ENCODE data around the gene SNX11. TPM values are rescaled to one million over a fixed set of nuclear protein-coding genes. Genes with fewer than 3 reads are reported as not detected.

Gene SNX11
- total RNA-seq, 1 donor from 2014 or later: 14.7 TPM

DNA sequence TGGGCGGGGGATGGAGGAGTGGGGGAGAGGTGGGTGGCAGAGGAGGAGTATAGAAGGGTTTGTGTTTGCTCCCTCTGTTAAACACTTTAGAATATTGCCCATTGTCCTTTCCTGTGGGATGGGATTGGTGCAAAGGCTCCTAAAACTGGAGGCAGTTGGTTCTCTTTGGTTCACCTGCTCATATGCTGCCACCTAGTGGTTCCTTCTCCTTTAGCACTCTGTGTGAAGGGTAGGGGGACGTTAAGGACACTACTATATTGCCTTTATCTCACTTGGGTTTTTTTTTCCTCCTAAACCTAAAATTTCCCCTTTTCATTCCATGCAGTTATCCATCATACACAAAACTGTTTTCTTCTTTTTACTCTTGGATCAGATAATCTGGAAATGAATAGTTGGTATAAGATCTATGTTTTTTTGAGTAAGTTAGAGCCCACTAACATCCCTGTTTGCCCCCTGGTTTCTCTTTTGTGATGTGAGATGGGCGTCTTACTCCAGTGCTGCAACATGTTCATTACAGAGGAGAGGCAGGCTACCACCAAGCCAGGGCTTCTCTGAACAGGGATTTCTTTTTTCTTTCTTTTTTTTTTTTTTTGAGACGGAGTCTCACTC, 23.8 kb downstream of the SNX11 start:
- peak; percentile 83 for DNase-seq (ENCODE audit: low read depth)

DNA sequence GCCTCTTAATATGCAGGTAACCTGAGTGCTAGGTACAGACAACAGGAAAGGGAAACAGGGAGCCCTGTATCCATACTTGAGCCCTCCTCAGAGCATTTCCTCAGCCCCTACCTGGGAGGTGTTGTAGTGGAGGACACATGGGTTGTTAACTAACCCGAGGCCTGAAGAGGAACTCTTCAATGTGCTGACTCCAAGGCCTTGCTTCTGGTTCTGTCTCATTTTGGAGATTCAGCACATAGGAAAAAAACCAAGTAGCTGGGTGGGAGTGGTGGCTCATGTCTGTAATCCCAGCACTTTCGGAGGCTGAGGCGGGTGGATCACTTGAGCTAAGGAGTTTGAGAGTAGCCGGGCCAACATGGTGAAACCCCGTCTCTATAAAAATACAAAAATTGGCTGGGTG, 24.8 kb downstream of the SNX11 start:
- no peak for DNase-seq (ENCODE audit: low read depth)

DNA sequence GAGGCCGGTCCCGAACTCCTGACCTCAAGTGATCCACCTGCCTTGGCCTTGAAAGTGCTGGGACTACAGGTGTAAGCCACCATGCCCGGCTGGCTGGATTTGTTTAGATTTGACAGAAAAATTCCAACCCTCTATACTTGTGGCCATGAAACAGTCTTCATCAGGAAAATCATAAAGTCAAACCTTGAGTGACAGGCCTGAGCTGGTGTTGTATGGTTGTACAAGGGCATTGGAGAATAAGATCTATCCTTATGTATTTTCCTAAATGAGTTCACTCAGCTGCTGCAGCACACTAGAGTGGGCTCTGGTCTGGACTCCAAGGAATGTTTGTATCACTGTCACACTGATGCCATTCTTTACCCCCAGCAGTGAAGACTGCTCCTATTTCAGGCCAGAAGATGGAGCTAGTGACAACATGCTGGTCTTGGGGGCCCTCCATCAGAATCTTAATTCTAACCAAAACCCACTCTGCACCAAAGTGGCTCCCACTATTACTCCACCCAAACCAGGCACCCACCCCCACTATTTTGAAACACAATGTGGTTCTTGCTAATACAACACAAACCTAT, 27.4 kb downstream of the SNX11 start:
- DNase-seq (ENCODE audit: low read depth): peak; percentile 10

DNA sequence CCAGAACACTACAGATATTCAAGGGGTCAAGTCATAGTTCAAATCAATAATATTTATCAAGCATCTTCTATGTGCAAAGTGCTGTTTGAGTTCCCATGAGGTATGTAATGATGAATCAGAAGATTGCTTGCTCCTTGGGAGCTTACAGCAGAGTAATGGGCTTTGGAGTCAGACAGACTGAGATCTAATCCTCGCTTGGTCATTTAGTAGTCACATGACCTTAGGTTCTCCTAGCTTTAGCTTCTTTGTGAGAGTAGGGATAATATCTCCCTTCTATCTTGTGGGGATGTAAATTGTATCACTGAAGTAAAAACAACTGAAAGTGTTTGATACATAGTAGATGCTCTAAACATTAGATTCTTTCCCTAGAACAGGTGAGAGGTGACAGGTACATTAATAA, 30.1 kb downstream of the SNX11 start:
- no peak for DNase-seq (ENCODE audit: low read depth)

DNA sequence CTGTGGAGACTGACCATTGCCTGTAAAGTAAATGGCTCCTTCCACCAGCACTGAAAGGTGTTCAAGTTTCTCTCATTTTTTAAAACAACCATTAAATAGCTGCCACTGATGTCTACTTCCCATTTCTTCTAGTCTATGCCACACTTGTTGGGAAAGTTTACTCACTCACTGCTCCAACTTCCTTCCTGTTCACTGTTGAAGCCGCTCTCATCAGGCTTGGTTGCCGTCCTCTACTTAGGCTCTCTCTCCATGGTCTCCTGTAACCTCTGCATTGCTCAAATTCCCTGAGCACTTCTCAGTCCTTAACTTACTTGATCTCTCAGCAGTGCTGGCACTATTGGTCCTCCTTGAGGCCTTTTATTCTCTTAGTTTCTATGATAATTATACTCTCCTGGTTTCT, 32.4 kb downstream of the SNX11 start:
- DNase-seq (ENCODE audit: low read depth): no peak

DNA sequence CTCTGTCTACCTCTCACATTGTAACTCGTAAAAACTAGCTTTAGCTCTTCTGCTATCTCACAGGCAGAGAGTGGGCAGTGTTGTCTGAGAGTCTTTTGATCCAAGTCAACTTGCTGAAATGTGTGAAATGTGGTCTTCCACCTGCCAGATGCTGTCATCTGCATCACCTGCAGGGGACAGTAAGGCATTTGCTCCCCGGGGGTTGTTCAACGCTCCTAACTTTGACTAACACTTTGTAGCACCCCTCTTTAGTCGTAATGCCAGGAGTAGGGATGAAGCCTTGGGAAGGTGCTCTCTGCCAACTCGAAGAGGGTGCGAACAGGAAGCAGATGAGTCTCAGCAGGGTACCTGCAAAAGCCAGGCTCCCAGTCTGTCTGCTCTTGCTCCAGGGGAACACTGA, 36.1 kb downstream of the SNX11 start:
- no peak for DNase-seq (ENCODE audit: low read depth)

DNA sequence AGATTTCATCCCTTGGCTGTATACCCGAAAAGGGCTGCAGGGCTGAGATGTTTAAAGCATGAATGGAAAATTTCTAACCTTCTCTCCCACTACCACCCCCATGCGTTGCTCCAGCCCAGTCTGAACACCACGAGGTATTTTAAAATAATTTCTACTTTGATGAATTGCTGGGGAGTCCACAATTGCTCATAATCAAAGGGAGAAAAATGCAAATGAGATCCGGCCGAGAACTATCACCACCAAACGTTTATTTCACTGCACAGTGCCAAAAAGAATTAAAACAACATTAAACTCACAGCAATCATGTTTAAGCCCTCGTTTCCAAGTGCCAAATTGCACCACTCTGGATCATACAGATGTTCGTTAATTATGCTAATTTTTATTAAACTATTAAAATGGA, 36.7 kb downstream of the SNX11 start:
- no peak for DNase-seq (ENCODE audit: low read depth)

DNA sequence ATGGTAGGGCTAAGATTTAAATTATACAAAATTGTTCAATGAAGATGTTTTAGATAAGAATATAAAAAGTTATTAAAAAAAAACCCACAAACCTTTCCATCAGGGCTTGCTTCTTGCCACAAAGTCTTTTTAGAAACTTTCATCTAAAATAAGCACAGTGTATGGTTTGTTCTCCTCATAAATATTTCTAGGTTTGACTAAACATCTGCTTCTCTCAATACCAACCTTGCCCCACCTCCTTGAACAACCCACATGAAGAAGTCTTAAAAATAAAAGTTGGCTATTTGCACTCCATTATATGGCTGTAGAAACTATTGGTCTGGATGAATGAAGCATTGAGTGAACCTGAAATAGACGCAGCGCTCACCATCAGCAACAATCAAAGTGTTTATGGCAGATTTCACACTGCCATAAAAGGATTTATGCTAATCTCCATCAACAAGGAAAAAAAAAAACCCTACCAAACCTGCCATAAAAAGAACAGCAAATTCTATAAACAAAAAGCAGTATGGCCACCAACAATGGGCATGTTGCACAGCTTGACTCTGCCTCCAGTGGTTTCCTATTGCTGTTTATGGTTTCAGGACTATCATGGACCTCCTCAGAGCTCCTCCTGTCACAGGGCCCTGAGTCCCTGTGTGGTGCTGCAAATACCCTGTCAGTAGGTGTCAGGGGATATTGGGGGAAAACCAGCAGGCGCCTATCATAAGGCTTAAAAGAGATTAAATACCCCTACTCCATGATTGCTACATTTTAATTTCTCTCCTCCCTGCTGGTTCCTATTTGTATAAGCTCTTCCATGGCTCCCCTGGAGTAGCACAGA, 37.6 kb downstream of the SNX11 start:
- no peak for DNase-seq (ENCODE audit: low read depth)

DNA sequence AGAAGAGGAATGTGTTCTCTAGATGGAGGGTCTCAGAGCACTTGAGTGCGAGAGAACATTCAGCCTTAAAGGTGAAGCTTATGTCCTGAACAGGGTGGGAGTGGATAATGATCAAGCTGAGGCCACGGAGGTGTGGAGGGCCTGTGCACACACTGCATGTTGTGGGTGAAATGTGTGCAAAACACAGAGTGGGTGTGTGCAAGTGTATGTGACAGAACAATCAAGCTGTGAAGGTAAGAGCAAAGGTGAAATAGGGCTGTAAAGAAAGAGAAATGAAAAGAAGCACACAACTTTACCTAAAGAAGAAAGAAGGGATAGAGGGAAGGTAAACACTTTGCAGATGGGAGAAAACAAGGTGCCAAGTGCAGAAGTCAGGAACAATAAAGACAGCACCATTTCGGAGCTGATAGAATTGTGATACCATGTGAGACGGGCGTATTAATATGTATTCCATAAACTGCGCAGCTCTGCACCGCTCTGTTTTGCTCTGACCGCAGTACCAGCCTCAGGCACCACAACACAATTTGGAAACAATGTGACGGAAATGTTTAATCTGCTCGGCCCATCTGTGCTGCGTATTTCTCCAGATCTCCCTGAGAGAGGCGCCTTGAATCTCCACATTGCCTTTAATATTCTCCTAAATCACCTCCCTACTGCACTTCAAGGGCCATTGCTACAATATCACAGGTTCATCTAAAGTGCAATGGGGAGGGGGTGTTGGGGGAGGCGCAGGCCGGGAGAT, 40.6 kb downstream of the SNX11 start:
- no peak for DNase-seq (ENCODE audit: low read depth)

DNA sequence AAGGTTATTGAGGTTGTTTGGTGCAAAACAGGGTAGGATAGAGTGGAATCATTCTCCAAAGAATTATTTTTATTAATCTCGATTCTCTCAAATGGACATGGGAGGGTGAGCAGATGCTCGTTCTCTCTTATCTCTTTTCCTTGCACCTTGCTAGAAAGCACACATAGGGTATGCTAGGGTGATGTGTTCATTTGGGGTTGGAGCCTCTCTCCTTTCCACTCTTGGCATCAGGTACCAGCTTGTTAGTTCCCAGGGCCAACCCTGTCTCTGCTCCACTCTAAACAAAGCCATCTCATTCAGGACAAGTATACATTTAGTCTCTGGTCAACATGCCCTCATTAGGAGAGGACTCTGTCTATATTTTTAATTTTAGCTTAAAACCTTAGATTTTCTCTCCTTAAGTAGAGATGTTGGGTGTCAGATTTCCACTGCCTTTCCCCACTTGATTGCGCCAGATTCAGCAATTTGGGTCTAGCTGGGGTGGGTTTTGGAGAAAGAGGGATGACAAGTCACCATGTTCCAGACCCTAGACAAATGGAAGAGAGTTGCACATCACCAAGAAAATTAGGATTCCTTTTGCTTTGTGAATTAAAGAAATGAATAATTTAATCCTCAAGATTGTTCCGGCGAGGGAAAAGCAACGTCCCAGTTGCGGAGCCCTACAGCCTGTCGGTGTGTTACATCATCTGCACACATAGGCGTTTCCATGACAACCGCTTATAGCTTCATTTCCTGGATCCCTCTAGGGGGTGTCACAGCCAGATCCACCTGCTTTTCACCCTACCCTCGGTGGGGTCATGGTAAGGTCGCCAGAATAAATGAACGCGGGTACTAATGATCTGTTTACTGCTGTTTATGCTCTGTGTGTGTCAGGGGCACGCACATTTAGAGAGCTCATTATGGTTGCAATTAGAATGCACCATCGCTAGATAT, 41.6 kb downstream of the SNX11 start:
- DNase-seq (ENCODE audit: low read depth): no peak

DNA sequence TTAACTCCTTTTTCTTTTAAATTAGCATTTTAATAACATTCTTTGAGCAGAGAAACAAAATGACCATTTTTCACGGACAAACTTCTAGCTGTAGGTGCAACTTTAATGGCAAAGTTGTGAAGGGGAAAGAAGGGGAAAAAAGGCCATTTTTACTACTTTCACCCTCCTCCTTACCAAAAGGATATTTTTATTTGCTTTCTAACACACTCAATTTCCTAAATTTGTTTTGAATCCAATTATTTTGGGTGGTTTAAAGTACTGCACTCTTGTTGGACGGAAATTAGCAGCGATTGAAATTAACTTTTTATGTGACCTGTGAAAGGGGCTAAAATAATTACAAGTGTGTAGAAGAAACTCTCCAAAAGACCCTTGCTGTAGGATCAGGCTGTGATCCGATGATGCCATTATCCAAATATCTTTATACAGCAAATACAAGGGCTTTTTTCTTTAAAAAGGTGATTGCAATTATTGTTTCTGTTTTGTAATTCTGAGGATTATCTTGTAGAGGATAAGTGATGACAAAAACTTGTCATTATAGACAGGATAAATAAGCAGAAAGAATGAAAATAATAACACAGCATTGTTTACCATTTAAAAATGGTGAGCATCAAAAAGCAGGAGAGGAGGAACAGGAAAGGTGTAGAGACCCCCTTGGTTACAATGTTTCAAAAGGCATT, 42.4 kb downstream of the SNX11 start:
- no peak for DNase-seq (ENCODE audit: low read depth)

DNA sequence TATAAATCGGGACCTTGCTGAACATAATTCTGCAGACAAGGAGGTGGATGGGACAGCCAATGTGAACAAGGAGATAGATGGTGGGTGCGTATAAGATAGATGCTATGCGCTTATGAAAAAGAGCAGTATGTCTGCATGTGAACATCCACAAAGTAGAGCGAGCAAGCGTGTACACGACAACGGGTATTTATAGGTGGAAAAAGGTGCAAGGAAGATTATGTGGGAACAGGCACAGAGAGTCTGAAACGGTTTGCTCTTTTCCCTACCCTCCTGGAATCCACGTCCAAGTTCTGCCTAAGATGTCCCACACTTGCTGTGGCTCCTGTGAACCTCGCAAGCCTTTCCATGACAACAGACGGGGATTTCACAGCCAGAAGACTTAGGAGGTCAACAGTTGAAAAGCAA, 43.0 kb downstream of the SNX11 start:
- no peak for DNase-seq (ENCODE audit: low read depth)

DNA sequence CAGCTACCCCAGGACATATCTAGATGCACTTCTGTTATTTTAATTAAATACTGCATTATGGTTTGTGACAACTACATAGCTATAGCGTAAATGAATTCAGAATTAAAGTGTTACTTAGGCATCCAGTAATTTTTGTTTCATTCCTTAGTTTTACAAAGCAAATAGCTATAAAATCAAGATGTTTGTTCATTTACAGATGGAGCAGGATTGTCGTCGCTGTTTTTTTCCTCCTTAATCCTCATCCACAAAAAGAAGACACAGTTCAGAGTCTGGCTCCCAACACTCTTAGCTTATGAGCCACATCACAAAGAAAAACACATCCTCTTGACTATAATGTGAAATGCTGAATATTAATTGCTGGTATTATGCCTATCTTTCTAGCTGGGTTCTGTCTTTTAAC, 43.7 kb downstream of the SNX11 start:
- DNase-seq (ENCODE audit: low read depth): no peak

DNA sequence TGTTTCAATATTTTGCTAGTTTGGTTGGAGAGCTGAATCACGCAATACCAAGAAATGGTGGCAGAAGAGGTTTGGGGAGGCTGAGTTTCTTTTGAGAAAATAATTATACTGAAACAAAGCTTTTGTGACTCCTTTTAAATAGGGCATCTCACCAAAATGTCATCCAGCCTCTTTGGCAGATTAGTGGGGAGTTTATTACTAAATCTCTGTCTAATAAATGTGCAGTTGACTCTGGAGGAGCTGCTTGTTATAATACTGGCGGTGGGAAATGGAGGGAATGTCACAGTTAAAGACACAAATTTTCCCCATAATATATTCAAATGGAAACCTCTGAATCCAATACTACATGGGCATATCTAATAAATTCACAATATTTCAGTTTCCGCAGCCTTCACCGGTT, 44.7 kb downstream of the SNX11 start:
- DNase-seq (ENCODE audit: low read depth): no peak

DNA sequence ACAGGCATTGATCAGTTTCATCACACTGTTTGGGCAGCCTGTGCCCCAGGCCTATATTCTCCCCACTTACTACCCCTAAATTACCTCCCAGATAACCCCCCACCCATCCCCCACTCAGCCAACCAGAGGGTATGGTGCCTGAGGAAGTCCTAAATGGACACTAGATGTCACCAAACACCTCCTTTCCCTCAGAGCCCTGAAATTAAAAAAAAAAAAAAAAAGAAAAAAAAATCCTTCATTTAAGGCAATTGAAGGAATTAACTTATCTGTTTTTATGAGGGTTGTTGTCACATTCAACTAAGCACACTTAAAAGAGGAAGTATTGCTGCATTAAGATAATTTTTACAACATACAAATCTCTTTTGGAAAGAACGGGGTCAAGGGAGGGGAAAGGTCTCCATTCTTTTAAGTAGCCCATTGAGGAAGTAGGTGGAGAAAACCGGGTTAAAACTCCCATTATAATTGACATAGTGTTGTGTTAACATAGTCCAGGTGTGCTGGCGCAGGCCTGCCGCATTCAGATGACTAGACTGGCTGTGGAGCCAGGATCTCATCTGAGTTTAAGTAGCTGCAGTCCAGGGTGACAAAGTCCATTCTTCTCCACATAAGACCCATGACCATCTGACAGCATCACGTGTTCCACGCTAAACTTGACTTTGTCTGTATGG, 46.3 kb downstream of the SNX11 start:
- DNase-seq (ENCODE audit: low read depth): peak; percentile 55

DNA sequence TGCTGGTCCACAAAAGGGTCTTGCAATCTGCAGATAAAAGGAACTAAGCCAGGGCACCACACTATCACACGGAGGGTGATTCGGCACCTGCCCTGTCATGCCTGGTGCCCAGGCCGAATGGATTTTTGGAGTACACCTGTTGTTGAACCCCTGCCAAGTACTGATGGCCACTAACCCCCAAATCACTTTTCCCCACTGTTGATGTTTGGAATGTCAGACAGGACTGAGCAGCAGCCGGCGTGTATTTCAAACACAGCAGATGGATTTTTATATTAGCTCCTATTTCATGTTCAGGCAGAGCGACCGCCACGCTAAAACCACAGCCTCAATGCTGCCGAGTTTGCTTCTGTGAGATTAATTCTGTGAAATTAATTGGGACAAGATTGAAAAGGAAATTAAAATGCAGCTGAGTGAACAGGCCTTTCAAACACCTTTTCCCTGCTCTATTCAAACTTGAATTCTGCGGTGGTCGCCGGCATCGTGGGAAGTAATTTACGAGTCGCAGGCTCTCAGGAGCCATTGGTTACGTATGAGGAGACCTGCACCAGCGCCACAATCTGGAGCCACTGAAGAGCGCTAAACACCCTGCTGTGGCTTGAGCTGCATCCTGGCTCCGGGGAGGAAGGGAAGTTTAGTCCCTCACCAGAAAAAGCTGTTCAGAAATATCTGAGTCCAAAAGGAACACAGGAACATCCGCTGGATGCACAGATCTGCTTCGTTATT, 48.5 kb downstream of the SNX11 start:
- DNase-seq (ENCODE audit: low read depth): no peak

DNA sequence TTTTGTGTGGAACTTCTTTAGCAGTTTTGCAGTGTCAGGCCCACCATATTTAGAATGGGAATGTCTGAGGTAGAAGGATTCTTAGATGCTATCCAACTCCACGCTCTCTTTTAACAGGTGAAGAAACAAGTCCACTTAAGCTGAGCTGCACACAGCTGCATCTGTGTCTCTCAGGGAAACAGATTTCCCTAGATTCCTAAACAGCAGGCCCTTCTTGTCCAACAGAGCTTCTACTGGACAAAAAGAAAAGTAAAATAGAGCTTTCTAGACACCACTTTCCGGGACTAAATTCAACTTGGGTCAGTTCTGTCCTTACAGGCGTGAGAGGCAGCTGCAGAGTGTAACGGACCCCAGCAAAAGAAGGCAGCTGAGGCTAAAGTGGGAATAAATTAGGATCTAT, 51.7 kb downstream of the SNX11 start:
- peak; percentile 24 for DNase-seq (ENCODE audit: low read depth)

DNA sequence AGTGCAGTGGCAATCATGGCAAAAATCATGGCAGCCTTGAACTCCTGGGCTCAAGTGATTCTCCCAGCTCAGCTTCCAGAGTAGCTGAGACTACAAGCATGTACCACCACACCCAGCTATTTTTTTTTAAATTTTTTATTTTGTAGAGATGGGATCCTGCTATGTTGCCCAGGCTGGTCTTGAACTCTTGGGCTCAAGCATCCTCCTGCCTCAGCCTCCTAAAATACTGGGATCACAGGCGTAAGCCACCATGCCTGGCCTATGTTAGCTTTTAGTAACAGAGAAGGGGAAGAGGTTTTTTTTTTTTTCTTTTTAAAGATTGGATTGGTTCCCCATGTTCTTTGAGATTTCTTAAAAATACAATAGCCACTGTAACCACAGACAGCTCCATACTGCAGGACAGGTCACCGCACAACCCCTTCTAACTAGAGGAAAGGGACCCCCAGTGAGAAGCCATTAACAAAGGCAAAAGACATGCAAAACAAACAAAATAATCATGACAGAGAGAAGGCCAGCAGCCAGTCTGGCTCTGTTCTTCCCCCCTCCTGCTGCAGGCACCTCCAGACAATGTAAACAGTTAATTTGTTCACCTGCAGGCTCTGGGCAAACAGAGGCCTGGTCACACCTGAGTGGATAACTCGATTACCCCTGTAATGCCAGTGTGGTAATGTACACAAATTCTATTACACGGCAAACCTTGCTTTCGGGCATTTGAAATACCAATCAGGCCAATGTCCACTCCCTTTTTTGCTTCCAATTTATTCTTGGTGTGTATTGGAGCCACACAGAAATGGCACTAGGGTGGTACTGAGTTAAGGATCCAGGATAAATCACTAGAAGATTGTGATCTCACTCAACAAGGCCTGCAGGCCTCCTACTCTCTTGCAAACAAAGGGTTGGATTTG, 52.9 kb downstream of the SNX11 start:
- DNase-seq (ENCODE audit: low read depth): no peak

Measured in myocyte (in vitro differentiated cells).